HG02623 (cell line): ENCODE results near the gene DPEP2NB.
"Not testable (repeated sequence)": the region's sequence is repeated elsewhere in the genome, so short reads cannot be mapped to it uniquely, and the experiment has no call there.

Source experiments
- ATAC-seq: cut with Tn5 transposase; IDR thresholded peaks from one replicate; pipeline ENCODE4 v1.9.1; 2021; ENCODE audit warnings: moderate library complexity; ENCODE audit not compliant: unreplicated experiment

The DPEP2NB gene

GRCh38 chr16:68015681-68016080 is at the start of gene DPEP2NB:
TSS of gene DPEP2NB (minus strand) at chr16:68015911. CDS start at chr16:68015770, 141 bp downstream.
- no peak for ATAC-seq

- ATAC-seq = no peak
Measured at GRCh38 chr16:68064791-68065365, 49.2 kb upstream of the DPEP2NB start.

- no peak for ATAC-seq
Measured at GRCh38 chr16:68062910-68063393, 47.2 kb upstream of the DPEP2NB start.

DNA sequence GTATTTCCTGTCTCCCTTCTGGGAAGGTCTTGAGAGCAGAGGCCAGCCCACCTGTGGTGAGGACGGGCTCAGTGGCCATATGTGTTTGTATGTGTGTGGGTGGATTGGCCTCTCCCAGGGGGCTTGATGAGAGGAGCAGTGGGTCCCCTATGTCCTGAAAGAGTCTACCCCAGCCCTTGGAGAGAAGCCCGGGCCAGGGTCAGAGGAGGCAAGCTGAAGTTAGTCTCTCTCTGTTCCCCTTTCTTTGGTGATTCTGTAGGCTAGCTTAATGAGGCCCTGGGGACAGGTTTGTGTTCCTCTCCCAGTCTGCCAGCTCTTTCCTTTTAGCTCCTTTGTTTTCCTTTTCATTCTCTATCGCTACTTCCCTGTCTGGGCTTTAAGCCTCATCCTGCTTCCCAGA is 45.7 kb upstream of the DPEP2NB start:
- no peak for ATAC-seq

DNA sequence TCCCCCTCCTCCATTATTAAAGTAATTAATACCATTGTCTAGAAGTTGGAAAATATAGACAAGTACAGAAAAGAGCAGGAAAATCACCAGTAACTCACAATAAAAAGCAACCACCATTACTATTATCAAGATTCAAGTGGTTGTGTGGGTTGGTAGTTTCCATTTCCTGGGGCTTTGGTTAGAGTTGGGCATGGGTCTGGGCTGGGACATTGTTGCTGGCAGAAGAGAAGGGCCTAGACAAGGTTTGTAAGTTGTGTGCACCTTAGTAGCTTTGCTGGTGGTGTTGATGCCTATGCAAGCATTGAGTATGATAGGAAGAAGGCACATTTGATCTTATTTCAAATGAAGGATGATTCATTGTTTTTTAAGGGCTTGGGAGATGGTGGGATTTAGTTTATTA is 44.1 kb upstream of the DPEP2NB start:
- no peak for ATAC-seq

- no peak for ATAC-seq
Measured at GRCh38 chr16:68055395-68055794, 39.7 kb upstream of the DPEP2NB start.

GRCh38 chr16:68049449-68049848 is 33.7 kb upstream of the DPEP2NB start:
- ATAC-seq = no peak

GRCh38 chr16:68047987-68048386 is 32.3 kb upstream of the DPEP2NB start:
- no peak for ATAC-seq

GRCh38 chr16:68046106-68046505 is 30.4 kb upstream of the DPEP2NB start:
- ATAC-seq = no peak

GRCh38 chr16:68041783-68042182 is 26.1 kb upstream of the DPEP2NB start:
- no peak for ATAC-seq

DNA sequence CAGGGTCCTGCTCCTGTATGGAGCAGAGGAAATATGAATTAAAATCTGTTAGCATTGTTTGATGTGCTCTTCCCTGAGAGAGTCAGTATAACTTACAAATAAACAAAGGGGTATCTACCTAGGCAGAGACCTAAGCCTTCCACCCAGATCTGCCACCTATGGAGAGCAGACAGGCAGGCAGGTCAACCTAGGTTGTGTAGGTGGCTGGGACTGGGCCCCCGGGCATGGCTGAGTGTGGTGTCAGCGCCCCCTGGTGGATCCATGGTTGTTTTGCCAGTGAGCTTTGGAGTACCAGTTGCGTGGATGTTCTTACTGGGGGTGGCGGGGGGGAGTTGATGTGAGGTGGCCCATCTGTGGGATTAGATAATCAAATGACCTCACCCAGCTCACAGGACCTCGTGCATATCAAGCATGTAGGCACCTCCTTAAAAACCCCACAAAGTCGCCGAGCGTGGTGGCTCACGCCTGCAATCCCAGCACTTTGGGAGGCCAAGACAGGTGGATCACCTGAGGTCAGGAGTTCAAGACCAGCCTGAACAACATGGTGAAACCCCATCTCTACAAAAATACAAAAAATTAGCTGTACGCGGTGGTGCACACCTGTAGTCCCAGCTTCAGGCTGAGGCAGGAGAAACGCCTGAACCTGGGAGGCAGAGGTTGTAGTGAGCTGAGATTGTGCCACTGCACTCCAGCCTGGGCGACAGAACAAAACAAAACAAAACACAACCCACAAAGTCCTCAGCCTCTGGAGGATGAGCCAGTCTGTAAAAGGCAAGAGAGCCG is 25.0 kb upstream of the DPEP2NB start:
- peak; percentile 50 for ATAC-seq

- no peak for ATAC-seq
Measured at GRCh38 chr16:68037841-68038597, 22.3 kb upstream of the DPEP2NB start.

DNA sequence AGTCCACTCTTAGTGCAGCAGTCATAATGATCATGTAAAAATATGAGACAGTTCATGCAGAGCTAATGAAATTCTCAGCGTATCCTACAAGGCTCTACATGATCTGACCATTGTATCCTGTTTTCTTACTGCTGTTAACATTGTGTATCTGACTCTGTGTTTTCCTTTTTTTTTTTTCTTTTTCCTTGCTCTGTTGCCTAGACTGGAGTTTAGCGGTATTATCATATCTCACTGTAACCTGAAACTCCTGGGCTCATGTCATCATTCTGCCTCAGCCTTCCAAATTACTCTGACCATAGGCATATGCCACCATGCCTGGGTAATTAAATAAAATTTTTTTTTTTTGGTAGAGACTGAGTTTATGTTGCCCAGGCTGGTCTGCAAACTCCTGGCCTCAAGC is 19.5 kb upstream of the DPEP2NB start:
- ATAC-seq = no peak

- ATAC-seq = no peak
Measured at GRCh38 chr16:68033101-68033500, 17.4 kb upstream of the DPEP2NB start.

DNA sequence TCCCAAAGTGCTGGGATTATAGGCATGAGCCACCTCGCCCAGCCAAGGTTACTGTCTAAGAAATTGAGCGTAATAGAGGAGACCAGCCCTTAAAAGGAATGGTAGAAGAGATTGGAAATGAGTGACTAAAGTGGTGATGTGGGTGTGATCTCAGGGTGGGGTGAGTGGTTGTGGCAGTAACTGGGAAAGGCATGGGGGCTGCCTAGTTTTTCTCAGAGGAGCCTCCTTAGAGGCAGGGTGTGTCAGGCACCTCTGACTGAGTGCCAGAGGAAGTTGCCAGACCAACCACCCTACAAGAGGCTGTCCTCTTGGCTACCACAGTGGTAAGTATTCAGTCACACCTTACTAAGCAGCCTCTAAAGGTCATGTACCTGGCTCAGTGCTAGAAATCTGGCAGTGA is 16.2 kb upstream of the DPEP2NB start:
- ATAC-seq = no peak

- not testable (repeated sequence) for ATAC-seq
Measured at GRCh38 chr16:68030108-68030507, 14.4 kb upstream of the DPEP2NB start.

DNA sequence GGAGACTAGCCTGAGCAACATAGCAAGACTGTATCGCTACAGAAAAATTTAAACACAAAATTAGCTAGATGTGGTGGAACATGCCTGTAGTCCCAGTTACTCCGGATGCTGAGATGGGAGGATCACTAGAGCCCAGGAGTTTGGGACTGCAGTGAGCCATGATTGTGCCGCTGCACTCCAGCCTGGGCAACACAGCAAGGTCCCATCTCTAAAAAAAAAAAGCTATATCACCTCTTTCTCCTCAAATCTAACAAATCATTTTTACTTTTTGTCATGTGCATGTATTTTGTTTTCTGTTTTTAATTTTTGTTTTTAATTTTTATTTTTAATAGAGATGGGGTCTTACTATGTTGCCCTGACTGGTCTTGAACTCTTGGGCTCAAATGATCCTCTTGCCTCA is 13.3 kb upstream of the DPEP2NB start:
- ATAC-seq = no peak

- ATAC-seq = peak; percentile 89
Measured at GRCh38 chr16:68022728-68023537, 7.2 kb upstream of the DPEP2NB start, which contains the start of the genes DDX28 and DUS2. TSS of gene DDX28 (minus strand) at chr16:68023232. CDS start at chr16:68023202, 30 bp downstream. TSS of gene DUS2 (plus strand) at chr16:68023284. CDS start at chr16:68038024, 14,740 bp downstream.

DNA sequence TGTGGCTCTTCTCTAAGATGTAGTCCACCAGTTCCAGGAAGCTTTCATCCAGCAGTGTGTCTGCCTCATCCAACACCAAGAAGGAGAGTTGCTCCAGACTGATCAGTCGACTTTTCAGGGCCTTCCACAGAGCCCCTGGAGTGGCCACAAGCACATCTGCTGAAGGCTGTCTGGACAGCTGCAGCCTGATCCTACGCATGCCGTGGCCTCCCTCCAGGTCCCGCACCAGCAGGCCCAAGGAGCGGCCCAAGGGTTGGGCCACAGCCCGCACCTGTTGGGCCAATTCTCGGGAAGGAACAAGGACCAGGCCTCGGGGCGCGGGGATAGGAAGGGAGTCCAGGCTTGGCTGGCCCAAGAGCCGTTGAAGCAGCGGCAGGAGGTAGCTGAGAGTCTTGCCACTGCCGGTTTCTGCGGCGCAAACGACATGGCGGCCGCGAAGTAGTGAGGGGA is 6.6 kb upstream of the DPEP2NB start:
- ATAC-seq = no peak

- ATAC-seq = no peak
Measured at GRCh38 chr16:68021490-68021889, 5.8 kb upstream of the DPEP2NB start.
